Fibroblast of pulmonary artery (primary cell): ENCODE data around the gene CIC.

Experiments
- DNase-seq: peaks from one replicate; pipeline ENCODE4 v3.0.0-alpha.2; 2010; ENCODE audit warnings: low read depth
- H3K4me3 ChIP-seq: replicated peaks from 2 replicates; pipeline ENCODE4 v1.5.1; 2011; ENCODE audit warnings: low read depth, mild to moderate bottlenecking, control low read depth, low read length, moderate library complexity
- CTCF ChIP-seq: IDR thresholded peaks from 2 replicates; pipeline ENCODE4 v1.5.1; 2011; ENCODE audit warnings: mild to moderate bottlenecking, control low read depth, low read length, inconsistent platforms; ENCODE audit errors: missing control alignments

CIC gene

GRCh38 chr19:42268704-42269477, at the start of gene CIC:
Gene CIC, plus strand, starts transcription at chr19:42269252. Its CDS starts 2,532 bp downstream, at chr19:42271784.
- DNase-seq, result peak; percentile 100
- no peak for TF ChIP-seq CTCF
- peak within 1 kb of the TSS; percentile 90 for H3K4me3 ChIP-seq

- peak; percentile 97 for DNase-seq
- peak within 1 kb of the TSS; percentile 98 for H3K4me3 ChIP-seq
- no peak for TF ChIP-seq CTCF
Measured at GRCh38 chr19:42219812-42220750, 49.0 kb upstream of the CIC start, which contains the start of gene ZNF526. Gene ZNF526, plus strand, starts transcription at chr19:42220312. Its CDS starts 4,092 bp downstream, at chr19:42224404.

GRCh38 chr19:42220751-42221097, 48.3 kb upstream of the CIC start:
- no peak for DNase-seq
- H3K4me3 ChIP-seq, result peak overlapping the region; percentile 98
- no peak for TF ChIP-seq CTCF

GRCh38 chr19:42224940-42225717, 43.9 kb upstream of the CIC start:
- no peak for TF ChIP-seq CTCF
- no peak overlapping the region for H3K4me3 ChIP-seq
- no peak for DNase-seq

- no peak for TF ChIP-seq CTCF
Measured at GRCh38 chr19:42225718-42226292, 43.2 kb upstream of the CIC start.

GRCh38 chr19:42226886-42227285, 42.2 kb upstream of the CIC start:
- DNase-seq, result no peak
- no peak for TF ChIP-seq CTCF
- no peak overlapping the region for H3K4me3 ChIP-seq

More at GRCh38 chr19:42225718-42226292, 43.2 kb upstream of the CIC start:
- no peak for DNase-seq
- no peak overlapping the region for H3K4me3 ChIP-seq
